ENCODE results near the gene IGF2.

- TF ChIP-seq POLR2A (IDR thresholded peaks at IDR 0.05) (no peak), CTCF (IDR thresholded peaks at IDR 0.05) (no peak), POLR2AphosphoS5 (IDR thresholded peaks at IDR 0.05; ENCODE audit: insufficient read depth in 1 of 2, low read depth in 1 of 2) (no peak)
These were observed 24.6 kb downstream of the IGF2 start for GRCh38 chr11:2114430-2115241.

All from vagina (tissue), 2 donors.